Measurements from ENCODE around the gene MTREX.

- TF ChIP-seq CTCF (conservative IDR thresholded peaks at IDR 0.05; ENCODE audit: low read length) (no peak), EZH2phosphoT487 (IDR thresholded peaks at IDR 0.05; ENCODE audit: borderline replicate concordance, low read depth, low read length) (no peak)
Measured at GRCh38 chr5:55276771-55277170, 31.0 kb upstream of the MTREX start.
